GM13976 (cell line): Measurements from ENCODE around the gene IGF2BP1.

ENCODE experiments used
- DNase-seq: peaks from one replicate; pipeline ENCODE4 v3.0.0; 2012; ENCODE audit warnings: low spot score
- in situ Hi-C: fragments of 300-500 bp; cut with MboI; formaldehyde crosslinking; loops from one replicate; pipeline ENCODE4 v1.12.0; 2022; ENCODE audit warnings: low sequenced_read_pairs, mixed read lengths, inconsistent platforms; ENCODE audit not compliant: unreplicated experiment
- TF ChIP-seq, protein P1 (sequence below): IDR thresholded peaks from 2 replicates; pipeline ENCODE4 v1.5.1; 2012; ENCODE audit warnings: borderline replicate concordance, mild to moderate bottlenecking; ENCODE audit not compliant: insufficient read depth; ENCODE audit errors: extremely low read depth, missing control alignments, control extremely low read depth

Gene IGF2BP1

GRCh38 chr17:49028271-49028670, 31.1 kb downstream of the IGF2BP1 start:
- in situ Hi-C loops, result loop anchor here (10.0 kb wide), 1 partner anchor 343 kb away; no protein-coding TSS in a partner anchor
- no peak for DNase-seq
- TF ChIP-seq, protein P1, sequence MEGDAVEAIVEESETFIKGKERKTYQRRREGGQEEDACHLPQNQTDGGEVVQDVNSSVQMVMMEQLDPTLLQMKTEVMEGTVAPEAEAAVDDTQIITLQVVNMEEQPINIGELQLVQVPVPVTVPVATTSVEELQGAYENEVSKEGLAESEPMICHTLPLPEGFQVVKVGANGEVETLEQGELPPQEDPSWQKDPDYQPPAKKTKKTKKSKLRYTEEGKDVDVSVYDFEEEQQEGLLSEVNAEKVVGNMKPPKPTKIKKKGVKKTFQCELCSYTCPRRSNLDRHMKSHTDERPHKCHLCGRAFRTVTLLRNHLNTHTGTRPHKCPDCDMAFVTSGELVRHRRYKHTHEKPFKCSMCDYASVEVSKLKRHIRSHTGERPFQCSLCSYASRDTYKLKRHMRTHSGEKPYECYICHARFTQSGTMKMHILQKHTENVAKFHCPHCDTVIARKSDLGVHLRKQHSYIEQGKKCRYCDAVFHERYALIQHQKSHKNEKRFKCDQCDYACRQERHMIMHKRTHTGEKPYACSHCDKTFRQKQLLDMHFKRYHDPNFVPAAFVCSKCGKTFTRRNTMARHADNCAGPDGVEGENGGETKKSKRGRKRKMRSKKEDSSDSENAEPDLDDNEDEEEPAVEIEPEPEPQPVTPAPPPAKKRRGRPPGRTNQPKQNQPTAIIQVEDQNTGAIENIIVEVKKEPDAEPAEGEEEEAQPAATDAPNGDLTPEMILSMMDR, result no peak

DNA sequence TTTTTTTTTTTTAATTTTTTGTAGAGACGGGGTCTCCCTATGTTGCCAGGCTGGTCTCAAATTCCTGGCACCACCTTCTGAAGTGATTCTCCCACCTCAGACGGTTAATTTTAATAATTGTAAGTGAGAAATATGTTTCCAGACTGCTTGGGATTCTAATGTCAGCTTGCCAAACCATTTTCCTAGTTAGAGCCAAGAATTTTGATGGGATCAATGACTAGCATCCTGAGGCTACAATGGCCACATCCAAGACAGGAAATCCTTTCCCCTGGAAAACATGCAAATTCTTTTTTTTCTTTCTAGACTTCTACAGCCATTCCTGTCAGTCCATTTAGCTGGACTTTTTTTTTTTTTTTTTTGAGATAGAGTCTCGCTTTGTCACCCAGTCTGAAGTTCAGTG, 32.6 kb downstream of the IGF2BP1 start:
- no peak for DNase-seq
- TF ChIP-seq, protein P1, result no peak
- in situ Hi-C loops, result loop anchor here (5.0 to 10.0 kb wide), 3 partner anchors 148 to 345 kb away; partner anchors contain the start of gene TTLL6

GRCh38 chr17:49031965-49032928, 35.1 kb downstream of the IGF2BP1 start:
- in situ Hi-C loops, result loop anchor here (5.0 to 10.0 kb wide), 2 partner anchors 150 to 217 kb away; partner anchors contain the start of gene TTLL6
- TF ChIP-seq, protein P1, result peak; percentile 58
- peak; percentile 87 for DNase-seq

- peak; percentile 78 for DNase-seq
- in situ Hi-C loops, result loop anchor here (10.0 kb wide), 1 partner anchor 221 kb away; the partner anchor contains the start of gene TTLL6
- TF ChIP-seq, protein P1, result peak; percentile 72
These were observed 38.5 kb downstream of the IGF2BP1 start for GRCh38 chr17:49035470-49036269.

GRCh38 chr17:49036270-49036626, 39.1 kb downstream of the IGF2BP1 start:
- DNase-seq, result no peak
- in situ Hi-C loops, result loop anchor here (10.0 kb wide), 1 partner anchor 221 kb away; the partner anchor contains the start of gene TTLL6

More at GRCh38 chr17:49036270-49036626, 39.1 kb downstream of the IGF2BP1 start:
- TF ChIP-seq, protein P1, result no peak
